Smooth muscle cell (in vitro differentiated cells): ENCODE measurements around the gene ANAPC16. TPM values are rescaled to one million over a fixed set of nuclear protein-coding genes. Genes with fewer than 3 reads are reported as not detected.
A peak's percentile ranks its signal among the peaks of the same experiment; 100 is the strongest.

Experiments
- DNase-seq: peaks from one replicate; lab custom pipeline; 2025; ENCODE audit not compliant: unreplicated experiment; lab: John Stamatoyannopoulos, UW
- H2AFZ ChIP-seq: fragments of 200-600 bp; sonication (generic); 2 replicates; pipeline ENCODE4 v1.6.0; 2016; ENCODE audit warnings: antibody characterized with exemption, low read depth, mild to moderate bottlenecking
- H3F3A ChIP-seq: fragments of 200-600 bp; sonication (generic); 2 replicates; pipeline ENCODE4 v1.6.0; 2017; ENCODE audit warnings: antibody characterized with exemption, low read depth
- H3K27ac ChIP-seq: fragments of 200-600 bp; sonication (generic); 2 replicates; pipeline ENCODE4 v1.5.1; 2016; ENCODE audit warnings: low read depth, mild to moderate bottlenecking
- H3K27me3 ChIP-seq: fragments of 200-600 bp; sonication (generic); 2 replicates; pipeline ENCODE4 v1.6.1; 2016; ENCODE audit warnings: low read depth, mild to moderate bottlenecking
- H3K36me3 ChIP-seq: fragments of 200-600 bp; sonication (generic); 2 replicates; pipeline ENCODE4 v1.5.1; 2016; ENCODE audit warnings: low read depth
- H3K4me1 ChIP-seq: fragments of 200-600 bp; sonication (generic); 2 replicates; pipeline ENCODE4 v1.5.1; 2016; ENCODE audit warnings: low read depth
- H3K4me2 ChIP-seq: fragments of 200-600 bp; sonication (generic); 2 replicates; pipeline ENCODE4 v1.6.0; 2016; ENCODE audit warnings: mild to moderate bottlenecking
- H3K4me3 ChIP-seq: fragments of 200-600 bp; sonication (generic); 2 replicates; pipeline ENCODE4 v1.5.1; 2016; ENCODE audit warnings: mild to moderate bottlenecking
- H3K79me2 ChIP-seq: fragments of 200-600 bp; sonication (generic); 2 replicates; pipeline ENCODE4 v1.6.0; 2016; ENCODE audit warnings: low read depth, mild to moderate bottlenecking
- H3K9ac ChIP-seq: fragments of 200-600 bp; sonication (generic); 2 replicates; pipeline ENCODE4 v1.6.0; 2016; ENCODE audit warnings: low read depth
- H3K9me3 ChIP-seq: fragments of 200-600 bp; sonication (generic); replicated peaks from 2 replicates; pipeline ENCODE4 v1.5.1; 2016; ENCODE audit warnings: low read depth
- H4K20me1 ChIP-seq: fragments of 200-600 bp; sonication (generic); 2 replicates; pipeline ENCODE4 v1.6.0; 2016; ENCODE audit warnings: low read depth
- CTCF ChIP-seq: fragments of 200-600 bp; sonication (generic); IDR thresholded peaks from 2 replicates; pipeline ENCODE4 v1.5.1; 2017; ENCODE audit warnings: borderline replicate concordance, mild to moderate bottlenecking, antibody characterized with exemption; ENCODE audit not compliant: insufficient read depth, poor library complexity, severe bottlenecking
- WGBS: methylation state at CpG from one replicate; pipeline ENCODE4 v1.1.7; 2016; ENCODE audit warnings: low lambda C conversion rate; 5-methylcytosine and 5-hydroxymethylcytosine counted together
- polyA plus RNA-seq: library from polyadenylated mRNA; unstranded; fragments of >200 nt; fragmentation: Nextera tagmentation; extraction: Ambion mirVana; gene quantifications from 2 replicates; pipeline ENCODE4 v1.2.1, GENCODE V29; 2016
- total RNA-seq: library from RNA; depleted of rRNA; stranded (reverse); fragments of >200 nt; gene quantifications from 2 replicates; pipeline ENCODE4 v1.2.3, GENCODE V29; 2014

ANAPC16 gene
- total and polyA plus RNA-seq, 2 experiments from 2014 or later = 76.4 to 81.8 TPM

DNA sequence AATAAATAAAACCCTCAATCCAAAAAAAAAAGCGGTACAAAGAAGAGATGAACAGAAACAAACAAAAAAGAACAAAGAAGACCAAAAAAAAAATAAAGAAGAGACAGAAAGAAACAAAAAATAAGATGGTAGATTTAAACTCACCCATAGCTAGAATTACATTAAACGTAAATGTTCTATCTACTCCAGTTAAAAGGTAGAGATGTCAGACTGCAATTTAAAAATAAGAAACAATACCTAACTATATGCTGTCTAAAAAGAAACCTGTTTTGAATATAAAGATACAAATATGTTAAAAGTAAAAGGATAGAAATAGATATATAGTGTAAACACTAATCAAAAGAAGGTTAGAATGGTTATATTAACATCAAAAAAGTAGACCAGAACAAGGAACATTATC lies 31.7 kb upstream of the ANAPC16 start:
- Histone ChIP-seq H3F3A (no peaks in the 10 kb centered on the region), H3K4me2 (no peak overlapping the region), H2AFZ (no peak overlapping the region), H4K20me1 (no peaks in the 10 kb centered on the region), H3K27me3 (no peaks in the 10 kb centered on the region), H3K9ac (no peak overlapping the region), H3K4me1 (no peaks in the 10 kb centered on the region), H3K4me3 (no peak overlapping the region), H3K36me3 (peaks cover 5% of the 10 kb centered on the region), H3K79me2 (no peaks in the 10 kb centered on the region), H3K9me3 (no peaks in the 10 kb centered on the region), H3K27ac (no peak overlapping the region)
- no peak for TF ChIP-seq CTCF
- DNase-seq = no peak
- 95% methylated on average over 2 of the region's 2 CpGs for WGBS

DNA sequence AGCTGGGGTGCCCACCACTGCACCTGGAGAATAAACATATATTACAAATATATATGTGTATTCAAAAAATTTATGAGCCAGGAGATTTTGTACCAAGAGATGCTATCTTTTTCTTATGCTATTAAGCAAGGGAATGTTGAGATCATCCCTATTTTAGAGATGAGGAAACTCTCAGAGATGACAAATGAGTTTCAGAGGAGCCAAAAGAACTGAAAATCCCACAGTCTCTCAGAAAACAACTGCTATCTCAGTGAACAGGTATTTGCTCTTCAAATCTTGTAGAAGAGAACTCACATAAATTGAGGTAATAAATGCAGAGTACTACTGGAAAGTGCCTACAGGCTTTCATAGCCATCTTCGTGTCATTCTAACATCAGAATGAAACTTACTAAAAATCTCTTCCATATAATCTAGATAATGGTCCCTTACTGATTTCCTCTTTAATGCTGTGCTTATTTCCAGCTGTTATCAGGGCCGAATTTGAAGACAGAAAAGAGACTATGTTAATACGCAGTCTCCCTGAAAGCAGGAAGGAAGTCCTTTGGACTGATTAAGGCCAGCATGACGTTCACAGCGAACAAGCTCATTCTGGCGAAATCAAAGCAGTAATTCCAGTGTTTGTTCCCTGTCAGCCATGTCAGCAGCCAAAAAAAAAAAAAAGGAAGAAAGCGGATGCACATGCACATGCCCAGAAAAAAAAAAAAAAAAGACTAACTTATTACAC lies 29.4 kb upstream of the ANAPC16 start:
- H3F3A ChIP-seq = no peaks in the 10 kb centered on the region
- H3K4me1 ChIP-seq = no peaks in the 10 kb centered on the region
- no peak for TF ChIP-seq CTCF
- no peaks in the 10 kb centered on the region for H3K27me3 ChIP-seq
- H3K79me2 ChIP-seq = no peaks in the 10 kb centered on the region
- 72% methylated on average over 7 of the region's 7 CpGs for WGBS
- H3K9ac ChIP-seq = no peak overlapping the region
- H2AFZ ChIP-seq = no peak overlapping the region
- no peaks in the 10 kb centered on the region for H4K20me1 ChIP-seq
- H3K27ac ChIP-seq = peak overlapping the region; percentile 67
- peak overlapping the region; percentile 54 for H3K4me2 ChIP-seq
- H3K9me3 ChIP-seq = no peaks in the 10 kb centered on the region
- DNase-seq = no peak
- no peak overlapping the region for H3K4me3 ChIP-seq
- H3K36me3 ChIP-seq = peaks cover 5% of the 10 kb centered on the region

DNA sequence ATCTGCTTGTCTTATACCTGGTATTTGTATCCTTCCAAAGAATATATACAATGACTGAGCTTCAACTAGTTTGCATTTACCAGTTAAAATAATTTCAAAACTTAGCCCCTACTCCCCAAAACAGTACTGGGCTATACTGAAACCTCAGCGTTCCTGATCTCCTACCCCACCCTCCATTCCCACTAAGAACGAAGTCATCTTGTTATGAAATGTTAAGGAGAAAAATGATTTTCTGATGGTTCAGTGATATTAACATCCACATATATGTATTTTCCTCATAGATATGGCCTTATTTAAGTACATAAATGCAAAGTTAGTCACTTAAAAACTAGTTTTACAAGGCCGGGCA lies 28.9 kb upstream of the ANAPC16 start:
- Histone ChIP-seq H3K4me1 (no peaks in the 10 kb centered on the region), H3K27me3 (no peaks in the 10 kb centered on the region), H3K4me3 (no peak overlapping the region), H3K4me2 (peak overlapping the region; percentile 54), H3K36me3 (peaks cover 5% of the 10 kb centered on the region), H3K9me3 (no peaks in the 10 kb centered on the region), H4K20me1 (no peaks in the 10 kb centered on the region), H3K9ac (no peak overlapping the region), H3K79me2 (no peaks in the 10 kb centered on the region), H3K27ac (peak overlapping the region; percentile 67), H3F3A (no peaks in the 10 kb centered on the region), H2AFZ (no peak overlapping the region)
- WGBS = 94% methylated on average over 3 of the region's 3 CpGs
- TF ChIP-seq CTCF = no peak
- DNase-seq = no peak

- H3K27ac ChIP-seq = no peak overlapping the region
- H3K4me3 ChIP-seq = no peak overlapping the region
- H3K9me3 ChIP-seq = no peaks in the 10 kb centered on the region
- no peak for DNase-seq
- H2AFZ ChIP-seq = no peak overlapping the region
- H3K9ac ChIP-seq = no peak overlapping the region
- H3K79me2 ChIP-seq = no peaks in the 10 kb centered on the region
- no peaks in the 10 kb centered on the region for H3F3A ChIP-seq
- no peaks in the 10 kb centered on the region for H3K27me3 ChIP-seq
- H3K4me2 ChIP-seq = no peak overlapping the region
- WGBS = 98% methylated on average over 2 of the region's 2 CpGs
- no peaks in the 10 kb centered on the region for H4K20me1 ChIP-seq
- TF ChIP-seq CTCF = no peak
- H3K36me3 ChIP-seq = no peaks in the 10 kb centered on the region
- no peaks in the 10 kb centered on the region for H3K4me1 ChIP-seq
These were observed 20.9 kb upstream of the ANAPC16 start for GRCh38 chr10:72194949-72195348.
